NK-92 (cell line): Measurements from ENCODE around the gene TPPP3.
"Not testable (repeated sequence)": the region's sequence is repeated elsewhere in the genome, so short reads cannot be mapped to it uniquely, and the experiment has no call there.

Source experiments
- DNase-seq: peaks from one replicate; lab custom pipeline; 2025; ENCODE audit not compliant: unreplicated experiment; lab: John Stamatoyannopoulos, UW

TPPP3 gene

DNA sequence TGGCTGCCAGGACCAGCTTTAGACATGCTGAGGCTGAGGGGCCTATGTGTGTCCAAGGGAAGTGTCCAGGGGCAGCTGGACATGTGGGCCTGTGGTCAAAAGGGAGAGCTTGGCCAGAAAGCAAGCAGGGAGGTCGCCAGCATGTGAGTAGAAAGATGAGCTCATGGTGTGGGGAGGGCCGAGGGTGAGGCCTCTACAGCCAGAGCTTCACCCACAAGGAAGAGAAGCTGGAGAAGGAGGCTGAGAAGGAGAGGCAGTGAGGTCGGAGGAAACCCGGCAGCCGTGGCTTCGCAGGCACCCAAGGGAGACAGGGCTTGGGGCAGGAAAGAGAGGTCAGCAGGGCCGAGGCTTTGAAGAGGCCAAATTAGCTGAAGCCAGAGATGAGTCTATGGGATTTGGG is 33.7 kb upstream of the TPPP3 start:
- DNase-seq = no peak

GRCh38 chr16:67426022-67426421 is 32.7 kb upstream of the TPPP3 start:
- DNase-seq = no peak

DNA sequence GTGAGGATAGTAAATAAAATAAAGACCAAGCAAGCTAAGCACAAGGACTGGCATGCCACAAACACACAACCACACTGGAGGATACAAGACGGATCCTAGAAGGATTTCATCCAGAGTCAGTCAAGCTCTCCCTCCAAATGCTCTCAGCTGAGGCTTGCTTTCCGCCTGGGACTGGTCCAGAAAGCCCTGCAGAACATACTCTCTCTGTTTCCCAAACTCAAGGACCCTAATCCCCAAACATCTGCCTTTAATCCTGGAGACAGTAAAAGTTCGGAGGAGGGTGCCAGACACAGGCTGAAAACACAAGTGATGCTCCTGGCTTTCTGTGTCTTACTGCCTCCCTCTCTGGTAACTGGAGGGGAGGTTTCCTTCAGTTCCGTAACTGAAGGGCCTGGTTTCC is 32.3 kb upstream of the TPPP3 start:
- no peak for DNase-seq

DNA sequence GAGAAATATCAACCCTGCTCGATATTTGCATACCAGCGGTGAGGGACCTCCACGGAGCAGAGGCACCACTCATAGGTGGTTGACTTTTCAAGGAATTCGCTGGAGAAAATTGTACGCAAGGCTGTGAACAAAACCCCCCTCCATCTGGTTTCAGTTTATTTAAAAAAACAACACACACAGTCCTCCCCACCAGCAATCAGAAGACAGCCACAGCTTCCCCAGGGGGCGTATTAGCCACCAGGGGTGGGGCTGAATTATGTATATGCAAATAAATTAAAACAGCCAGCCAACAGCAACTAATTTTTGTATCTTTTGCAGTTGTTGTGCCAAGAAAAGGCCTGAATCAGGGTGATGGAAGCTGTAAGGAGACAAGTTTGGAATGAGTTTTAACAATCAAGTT is 31.8 kb upstream of the TPPP3 start:
- DNase-seq = no peak

DNA sequence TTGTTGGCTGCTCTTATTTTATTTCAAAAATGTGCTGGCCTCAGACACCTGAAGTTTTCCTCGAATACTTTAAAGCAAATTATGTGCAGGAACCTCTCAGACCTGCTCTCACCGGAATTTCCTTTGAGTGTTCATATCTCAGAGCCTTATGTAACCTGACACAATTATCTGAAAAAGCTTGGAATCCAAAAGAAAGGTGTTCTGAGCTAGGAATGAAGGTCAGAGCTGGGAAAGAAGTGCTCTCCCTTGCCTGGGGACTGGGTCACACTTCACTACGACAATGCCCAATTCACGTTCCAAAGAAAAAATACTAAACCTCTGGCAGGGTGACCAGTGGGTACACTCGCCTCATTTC is 30.9 kb upstream of the TPPP3 start:
- DNase-seq = no peak

DNA sequence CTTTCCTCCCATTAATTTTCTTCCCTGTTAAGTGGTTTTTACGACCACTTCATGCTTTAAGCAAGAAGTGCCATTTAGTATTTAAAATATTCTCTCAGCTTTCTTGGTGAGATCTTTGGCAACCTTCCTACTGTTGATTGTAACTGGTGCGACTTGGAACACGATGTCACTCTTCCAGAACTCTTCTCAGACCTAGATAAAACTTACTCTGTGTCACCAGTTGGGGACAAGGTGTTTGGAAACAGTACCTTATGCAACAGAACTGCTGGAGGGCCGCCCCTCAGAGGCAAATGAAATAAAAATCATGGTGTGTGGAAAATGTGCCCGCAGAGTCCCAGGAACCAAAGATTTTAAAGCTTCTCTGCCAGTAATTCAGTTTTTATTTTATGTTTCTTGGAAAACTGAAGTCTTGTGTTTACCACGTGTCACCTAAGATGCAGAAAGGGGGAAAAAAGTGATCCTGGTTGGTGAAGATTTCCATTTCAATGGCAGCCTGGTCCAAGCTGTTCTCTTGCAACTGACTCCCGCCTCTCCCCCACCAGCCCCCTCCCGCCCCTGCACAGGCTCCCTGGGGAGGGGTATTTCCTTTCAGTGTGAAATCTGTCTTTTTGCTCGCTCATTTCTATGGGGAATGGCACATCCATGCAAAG is 30.4 kb upstream of the TPPP3 start:
- no peak for DNase-seq

DNA sequence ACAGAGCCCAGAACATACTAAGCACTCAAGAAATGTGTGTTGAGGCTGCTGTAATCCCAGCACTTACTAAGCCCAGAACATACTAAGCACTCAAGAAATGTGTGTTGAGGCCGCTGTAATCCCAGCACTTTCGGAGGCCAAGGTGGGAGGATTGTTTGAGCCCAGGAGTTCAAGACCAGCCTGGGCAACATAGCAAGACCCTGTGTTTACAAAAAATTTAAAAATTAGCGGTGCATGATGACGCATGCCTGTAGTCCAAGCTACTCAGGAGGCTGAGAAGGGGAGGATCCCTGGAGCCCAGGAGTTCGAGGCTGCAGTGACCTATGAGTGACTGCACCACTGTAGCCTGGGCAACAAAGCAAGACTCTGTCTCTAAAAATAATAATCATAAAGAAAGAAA is 29.7 kb upstream of the TPPP3 start:
- DNase-seq = no peak

- DNase-seq = no peak
Measured at GRCh38 chr16:67421030-67421429, 27.7 kb upstream of the TPPP3 start.

DNA sequence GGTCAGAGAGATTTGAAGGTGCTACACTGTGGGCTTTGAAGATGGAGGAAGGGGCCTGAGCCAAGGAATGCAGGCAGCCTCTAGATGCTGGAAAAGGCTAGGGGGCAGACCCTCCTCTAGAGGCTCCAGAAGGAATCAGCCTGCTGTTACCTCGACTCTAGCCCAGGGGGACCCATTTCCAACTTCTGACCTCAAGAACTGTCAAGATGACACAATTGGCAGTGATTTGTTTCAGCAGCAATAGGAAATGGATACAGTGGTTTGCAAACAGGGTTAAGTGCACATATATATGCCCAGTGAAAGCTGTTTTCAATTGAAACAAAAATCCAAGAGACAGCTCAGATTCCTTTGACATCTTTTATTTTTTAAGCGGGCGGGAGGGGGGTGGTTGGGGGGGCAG is 26.6 kb upstream of the TPPP3 start:
- DNase-seq = no peak

- DNase-seq = no peak
Measured at GRCh38 chr16:67419502-67419901, 26.2 kb upstream of the TPPP3 start.

DNA sequence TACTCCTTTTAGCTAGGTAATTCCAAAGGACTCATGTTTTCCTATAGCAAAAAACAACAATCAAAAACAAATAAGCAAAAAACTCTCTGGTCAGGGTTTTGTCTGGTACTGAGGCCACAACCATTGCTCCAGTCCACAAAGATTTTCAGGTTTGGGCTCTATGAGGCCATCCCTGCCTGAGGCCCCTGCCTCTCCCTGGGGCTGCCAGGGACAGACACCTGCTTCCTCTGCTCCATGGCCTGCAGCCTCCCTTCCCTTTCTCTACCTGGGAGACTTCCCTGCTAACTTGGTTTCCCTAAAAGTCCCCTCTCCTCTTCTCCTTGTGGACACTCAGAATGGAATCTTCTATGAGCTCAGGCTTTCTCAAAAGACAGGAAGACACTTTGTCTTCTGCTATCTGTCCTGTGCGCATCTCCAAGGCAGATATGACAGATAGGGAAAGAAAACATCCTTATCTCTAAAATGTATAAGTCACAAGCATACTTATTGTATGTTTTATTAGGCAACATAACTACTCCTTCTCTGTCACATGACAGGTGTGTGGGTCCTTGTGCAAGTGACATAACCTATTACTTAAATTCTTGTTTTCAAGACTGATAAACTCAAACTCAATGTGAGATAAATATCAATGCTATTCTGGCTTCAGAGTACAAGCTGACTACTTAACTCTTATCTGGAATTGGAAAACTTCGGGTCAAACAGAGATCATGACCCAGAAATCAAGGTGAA is 24.2 kb upstream of the TPPP3 start:
- no peak for DNase-seq

DNA sequence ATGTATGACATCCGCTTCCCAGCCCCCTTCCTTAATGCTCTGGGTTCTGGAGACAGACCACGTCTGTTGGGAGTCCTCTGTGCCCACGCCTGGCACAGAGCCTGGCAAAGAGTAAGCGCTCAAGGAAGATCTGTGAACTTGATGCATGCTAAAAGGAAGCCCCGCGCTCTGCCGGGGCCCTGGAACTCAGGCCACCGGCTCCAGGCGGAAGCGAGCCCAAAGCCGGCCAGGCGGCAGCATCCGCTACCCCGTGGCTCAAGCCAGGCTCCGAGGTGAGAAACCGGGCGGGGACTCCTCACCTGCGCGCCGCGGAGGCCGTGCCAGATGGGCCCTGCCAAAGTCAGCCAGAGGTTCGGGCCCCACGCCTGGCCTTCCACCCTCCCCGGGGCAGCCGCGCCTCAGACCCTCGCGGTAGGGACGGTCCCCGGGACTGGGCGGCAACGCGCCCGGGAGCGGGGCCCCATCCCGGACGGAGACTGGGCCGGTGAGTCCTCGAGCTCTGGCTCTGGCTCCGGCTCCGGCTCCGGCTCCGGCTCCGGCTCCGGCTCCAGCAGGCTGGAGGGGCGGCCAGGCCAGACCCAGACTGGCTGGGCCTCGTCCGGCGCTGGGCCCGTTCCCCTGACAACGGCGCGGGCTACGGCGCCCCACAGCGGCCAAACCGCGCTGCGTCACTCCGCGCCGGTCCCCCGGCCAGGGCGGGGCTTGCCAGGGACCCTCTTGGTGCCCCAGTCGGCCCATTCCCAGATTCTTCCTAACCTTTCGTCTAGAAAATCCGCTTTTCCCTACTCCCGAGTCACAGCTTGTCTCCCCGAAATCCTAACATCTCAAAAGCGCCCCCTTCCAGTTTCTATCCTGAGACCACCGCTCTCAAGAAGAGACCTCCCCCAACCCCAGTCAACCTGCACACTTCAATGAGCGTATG is 22.8 kb upstream of the TPPP3 start, which contains the start of gene ZDHHC1:
ZDHHC1 (minus strand) TSS at position 606 of the 922 bp plus-strand sequence. CDS start 8,702 bp downstream, outside the sequence.
- DNase-seq = no peak

- DNase-seq = not testable (repeated sequence)
Measured at GRCh38 chr16:67415421-67415820, 22.1 kb upstream of the TPPP3 start.

- no peak for DNase-seq
Measured at GRCh38 chr16:67413978-67414911, 20.9 kb upstream of the TPPP3 start.

- no peak for DNase-seq
Measured at GRCh38 chr16:67412294-67412693, 19.0 kb upstream of the TPPP3 start.

GRCh38 chr16:67411339-67411738 is 18.0 kb upstream of the TPPP3 start:
- DNase-seq = no peak

GRCh38 chr16:67409631-67410030 is 16.3 kb upstream of the TPPP3 start:
- DNase-seq = no peak

- DNase-seq = no peak
Measured at GRCh38 chr16:67407788-67408452, 14.6 kb upstream of the TPPP3 start.

DNA sequence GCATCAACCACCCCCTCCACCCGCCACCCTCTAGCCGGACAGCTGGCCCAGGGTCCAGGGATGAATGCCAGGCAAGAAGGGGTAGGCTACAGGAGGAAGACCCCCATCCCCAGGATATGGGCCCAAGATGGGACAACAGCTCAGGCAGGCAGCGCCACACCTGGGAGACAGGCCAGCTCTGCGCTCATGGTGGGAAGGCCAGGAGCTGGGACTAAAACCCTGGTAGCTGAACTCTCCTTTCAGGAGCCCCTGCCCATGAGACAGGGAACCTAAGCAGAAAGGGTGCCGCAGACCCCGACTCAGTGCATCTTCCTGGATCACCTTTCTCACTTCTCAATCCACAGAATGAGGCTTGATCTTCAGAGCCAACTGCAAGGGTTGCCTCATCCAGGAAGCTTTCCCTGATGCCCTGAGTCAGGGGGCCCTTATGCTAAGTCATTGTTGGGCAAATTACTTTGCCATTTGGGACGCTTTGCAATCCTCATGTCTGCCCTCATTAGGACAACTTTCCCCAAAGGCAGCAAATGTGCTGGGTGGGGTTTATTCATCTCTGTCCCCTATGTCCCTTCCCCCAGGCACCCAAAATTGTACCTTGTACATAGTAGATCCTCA is 14.0 kb upstream of the TPPP3 start:
- DNase-seq = no peak
